GM18868 (cell line): ENCODE results near the gene PYCARD.
"Not testable (repeated sequence)": the region's sequence is repeated elsewhere in the genome, so short reads cannot be mapped to it uniquely, and the experiment has no call there.

ENCODE experiments used
- ATAC-seq: cut with Tn5 transposase; IDR thresholded peaks from one replicate; pipeline ENCODE4 v1.9.1; 2021; ENCODE audit warnings: mild to moderate bottlenecking, moderate library complexity; ENCODE audit not compliant: unreplicated experiment

The PYCARD gene

GRCh38 chr16:31191697-31192428 is 10.7 kb downstream of the PYCARD start:
- ATAC-seq, result no peak

GRCh38 chr16:31190818-31191444 is 11.6 kb downstream of the PYCARD start:
- no peak for ATAC-seq

GRCh38 chr16:31190061-31190460 is 12.5 kb downstream of the PYCARD start:
- ATAC-seq, result no peak

- ATAC-seq, result no peak
Measured at GRCh38 chr16:31189412-31189778, 13.2 kb downstream of the PYCARD start.

GRCh38 chr16:31188450-31189411 is 13.8 kb downstream of the PYCARD start:
- ATAC-seq, result no peak

- ATAC-seq, result no peak
Measured at GRCh38 chr16:31187808-31188189, 14.8 kb downstream of the PYCARD start.

- ATAC-seq, result no peak
Measured at GRCh38 chr16:31186930-31187807, 15.4 kb downstream of the PYCARD start.

- ATAC-seq, result no peak
Measured at GRCh38 chr16:31186176-31186575, 16.4 kb downstream of the PYCARD start.

- ATAC-seq, result no peak
Measured at GRCh38 chr16:31185339-31185738, 17.2 kb downstream of the PYCARD start.

- ATAC-seq, result no peak
Measured at GRCh38 chr16:31184888-31185287, 17.7 kb downstream of the PYCARD start.

- no peak for ATAC-seq
Measured at GRCh38 chr16:31183432-31184428, 18.8 kb downstream of the PYCARD start.

GRCh38 chr16:31182391-31182790 is 20.2 kb downstream of the PYCARD start:
- ATAC-seq, result no peak

- ATAC-seq, result no peak
Measured at GRCh38 chr16:31181102-31181830, 21.3 kb downstream of the PYCARD start.

- peak; percentile 48 for ATAC-seq
Measured at GRCh38 chr16:31179747-31180459, 22.7 kb downstream of the PYCARD start, which contains the start of gene FUS. FUS (plus strand) TSS chr16:31180139; CDS start chr16:31180215, 76 bp downstream.

GRCh38 chr16:31179219-31179746 is 23.3 kb downstream of the PYCARD start:
- peak; percentile 1 for ATAC-seq

- ATAC-seq, result no peak
Measured at GRCh38 chr16:31177136-31177535, 25.4 kb downstream of the PYCARD start.

GRCh38 chr16:31170048-31170447 is 32.5 kb downstream of the PYCARD start:
- ATAC-seq, result not testable (repeated sequence)

- ATAC-seq, result no peak
Measured at GRCh38 chr16:31168848-31169247, 33.7 kb downstream of the PYCARD start.
